CMK (cell line): Measurements from ENCODE around the gene TNFRSF25.
"Not testable (repeated sequence)": the region's sequence is repeated elsewhere in the genome, so short reads cannot be mapped to it uniquely, and the experiment has no call there.

Source experiments
- DNase-seq: peaks from one replicate; pipeline ENCODE4 v3.0.0-alpha.2; 2010; ENCODE audit warnings: low read depth

Gene TNFRSF25

DNA sequence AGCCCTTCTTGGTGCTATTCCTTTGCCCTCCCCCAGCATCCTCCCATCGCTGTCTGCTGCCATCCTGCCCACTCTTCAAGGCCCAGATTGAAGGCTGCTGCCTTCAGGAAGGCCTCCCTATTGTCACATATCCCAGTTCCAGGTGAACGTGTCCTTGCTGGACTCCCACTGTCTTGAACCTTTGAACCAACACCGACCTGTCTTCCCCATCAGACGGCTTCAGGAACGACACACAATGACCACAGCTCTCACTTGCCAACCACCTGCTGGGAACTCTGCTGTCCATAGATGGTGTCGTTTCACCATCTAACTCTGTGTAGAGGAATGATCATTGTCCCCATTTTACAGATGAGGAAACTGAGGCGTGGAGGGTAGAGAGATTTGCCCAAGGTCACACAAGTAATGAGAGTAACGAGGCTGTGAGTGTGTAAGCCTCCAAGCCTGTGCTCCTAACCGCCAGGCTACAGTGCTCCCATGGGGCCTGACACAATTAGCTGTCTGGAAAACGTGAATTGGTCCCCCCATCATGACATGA is 35.4 kb upstream of the TNFRSF25 start:
- DNase-seq: no peak

GRCh38 chr1:6500544-6501278 is 34.7 kb upstream of the TNFRSF25 start:
- no peak for DNase-seq

DNA sequence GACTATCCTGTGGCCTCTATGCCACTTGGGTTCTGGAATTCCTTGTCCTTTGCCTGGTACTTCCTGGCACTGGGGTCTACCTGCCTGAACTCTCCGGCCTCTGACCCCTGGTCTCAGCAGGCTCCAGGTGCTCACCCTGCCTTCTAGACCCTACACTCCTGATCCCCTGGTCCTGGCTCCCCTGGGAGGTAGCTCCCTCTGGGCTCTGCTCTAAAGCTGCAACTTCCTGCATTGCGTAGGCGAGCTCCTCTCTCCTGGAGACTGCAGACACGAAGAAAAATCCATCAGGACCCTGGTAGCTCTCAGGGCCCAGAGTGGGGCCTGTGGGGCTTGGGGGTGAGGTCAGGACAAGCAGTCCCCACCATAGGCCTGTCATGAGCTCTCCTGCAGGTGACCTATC is 33.3 kb upstream of the TNFRSF25 start:
- no peak for DNase-seq

GRCh38 chr1:6498576-6499111 is 32.7 kb upstream of the TNFRSF25 start:
- DNase-seq: no peak

DNA sequence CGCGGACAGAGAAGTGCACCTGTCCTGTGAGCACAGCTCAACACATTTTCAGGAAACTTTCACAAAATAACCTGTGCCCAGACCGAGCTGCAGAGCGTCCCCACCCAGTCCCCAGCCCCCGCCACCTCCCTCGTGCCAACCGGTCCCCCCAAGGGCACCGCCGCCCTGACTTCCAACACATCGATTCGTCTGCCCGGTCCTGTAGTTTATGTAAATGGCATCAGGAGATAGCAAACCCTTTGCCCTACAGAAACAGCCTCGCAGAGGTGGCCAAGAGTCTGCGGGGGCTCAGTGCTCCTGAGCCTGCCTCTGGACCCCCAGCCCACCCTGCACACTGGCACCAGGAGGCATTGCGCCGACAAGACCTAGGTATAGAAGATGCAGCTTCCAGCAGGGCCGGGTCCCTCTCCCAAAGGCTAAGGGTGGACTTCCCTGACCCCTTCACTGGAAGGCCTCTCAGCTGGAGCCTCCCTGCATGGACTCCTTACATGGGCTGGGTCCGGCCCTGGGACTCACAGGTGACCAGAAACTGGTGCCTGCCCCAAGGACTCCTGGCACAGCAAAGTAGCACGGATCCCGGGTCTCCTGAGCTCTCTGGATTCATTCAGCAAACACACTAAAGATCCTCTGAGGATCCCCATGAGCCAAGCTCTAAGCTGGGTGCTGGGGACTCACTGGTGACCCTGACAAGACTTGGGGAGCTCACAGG is 32.0 kb upstream of the TNFRSF25 start:
- no peak for DNase-seq

DNA sequence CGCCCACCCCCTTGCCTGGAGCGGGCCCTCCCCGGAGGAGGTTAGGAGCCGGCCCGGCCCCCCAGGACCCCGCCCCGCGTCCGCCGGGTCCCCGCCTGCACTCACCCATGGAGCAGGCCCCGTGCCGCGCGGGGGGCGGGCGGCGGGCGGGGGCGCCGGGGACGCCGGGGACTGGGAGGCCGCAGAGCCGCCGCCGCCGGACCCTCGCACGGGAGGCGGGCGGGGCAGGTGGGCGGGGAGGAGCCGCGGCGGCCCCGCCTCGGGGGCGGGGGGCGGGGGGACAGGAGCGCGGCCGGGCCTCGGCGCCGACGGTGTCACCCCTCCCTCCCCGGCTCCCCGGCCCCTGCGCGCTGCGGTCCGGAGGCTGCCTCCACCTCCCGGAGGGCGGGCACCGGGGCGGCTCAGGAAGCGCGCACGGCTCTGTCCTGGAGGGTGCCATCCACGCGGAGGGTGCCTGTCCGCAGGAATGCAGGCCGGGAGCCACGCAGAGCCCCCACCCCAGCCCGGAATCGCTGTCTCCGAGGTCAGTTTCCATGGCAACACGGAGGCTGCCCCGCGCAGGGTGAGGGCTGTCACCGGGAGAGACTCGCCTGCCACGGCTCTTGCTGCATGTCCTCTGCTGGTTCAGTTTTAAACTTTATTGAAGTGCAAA is 31.4 kb upstream of the TNFRSF25 start:
- DNase-seq: no peak

DNA sequence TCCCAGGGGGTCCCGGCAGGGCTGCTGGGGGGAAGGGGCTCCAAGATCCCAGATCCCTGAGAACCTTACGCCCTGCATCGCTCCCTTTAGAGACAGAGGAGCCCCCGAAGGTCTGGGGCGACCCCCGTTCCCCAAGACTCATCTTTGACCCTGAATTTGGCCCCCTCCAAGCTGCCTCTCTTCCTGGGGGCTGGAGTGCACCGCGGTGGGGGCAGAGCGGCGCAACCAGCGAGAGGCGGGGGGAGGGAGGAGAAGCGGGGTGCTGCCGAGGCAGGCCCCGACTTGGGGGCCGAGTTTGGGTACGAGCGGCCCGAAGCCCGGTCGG is 30.9 kb upstream of the TNFRSF25 start:
- DNase-seq: no peak

DNA sequence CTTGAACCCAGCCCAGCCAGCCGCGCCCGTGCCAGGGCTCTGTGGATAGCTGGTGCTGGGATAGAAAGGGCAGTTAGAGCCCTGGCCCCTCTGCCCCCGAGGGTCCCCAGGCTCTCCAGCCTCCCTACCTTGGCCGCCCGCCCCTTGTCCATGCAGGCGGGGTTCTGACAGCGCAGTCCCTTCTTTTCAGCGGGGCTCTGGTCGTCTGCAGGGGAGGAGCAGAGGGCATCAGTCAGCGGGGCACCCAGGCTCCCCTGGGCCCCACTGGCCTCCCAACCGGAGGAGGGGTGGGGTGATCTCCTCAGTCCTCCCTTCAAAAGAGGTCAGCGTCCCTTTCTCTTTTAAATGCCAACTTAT is 30.4 kb upstream of the TNFRSF25 start:
- no peak for DNase-seq

DNA sequence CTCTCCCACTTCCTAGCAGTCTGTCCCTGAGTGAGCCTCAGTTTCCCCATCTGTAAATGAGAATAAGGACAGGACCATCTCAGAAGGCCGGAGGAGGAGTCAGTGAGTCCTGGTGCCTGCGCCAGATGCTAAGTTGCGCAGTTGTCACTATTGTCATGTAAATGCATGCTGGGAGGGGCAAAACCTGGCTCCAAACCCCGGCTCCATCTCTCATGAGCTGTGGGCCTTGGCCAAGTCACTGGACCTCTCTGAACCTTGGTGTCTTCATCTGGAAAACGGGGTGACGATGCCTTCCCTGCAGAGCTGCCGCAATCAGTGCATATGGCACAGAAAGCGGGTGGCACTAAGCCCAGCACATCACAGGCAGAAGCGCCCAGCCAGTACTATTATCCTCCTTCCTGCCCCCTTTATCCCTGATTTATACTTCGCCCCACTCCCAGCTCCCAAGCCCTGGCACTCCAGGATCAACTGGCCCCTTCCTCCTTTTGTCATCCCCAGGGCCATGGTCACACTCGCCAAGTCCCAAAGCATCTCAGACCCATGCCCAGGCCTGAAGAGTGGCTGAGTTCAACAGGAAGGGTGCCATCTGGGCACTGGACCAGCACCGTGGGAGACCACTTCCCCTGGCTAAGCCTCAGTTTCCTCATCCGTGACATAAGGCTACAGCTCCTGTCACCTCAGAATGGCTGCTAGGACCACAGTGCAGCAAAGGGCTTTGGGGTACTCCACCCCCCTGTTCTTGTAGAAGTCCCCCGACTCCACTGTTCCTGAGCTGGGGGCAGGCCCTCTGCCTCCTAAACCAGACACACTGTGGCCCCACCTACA is 29.8 kb upstream of the TNFRSF25 start:
- no peak for DNase-seq

GRCh38 chr1:6495041-6495441 is 29.1 kb upstream of the TNFRSF25 start:
- DNase-seq: no peak

DNA sequence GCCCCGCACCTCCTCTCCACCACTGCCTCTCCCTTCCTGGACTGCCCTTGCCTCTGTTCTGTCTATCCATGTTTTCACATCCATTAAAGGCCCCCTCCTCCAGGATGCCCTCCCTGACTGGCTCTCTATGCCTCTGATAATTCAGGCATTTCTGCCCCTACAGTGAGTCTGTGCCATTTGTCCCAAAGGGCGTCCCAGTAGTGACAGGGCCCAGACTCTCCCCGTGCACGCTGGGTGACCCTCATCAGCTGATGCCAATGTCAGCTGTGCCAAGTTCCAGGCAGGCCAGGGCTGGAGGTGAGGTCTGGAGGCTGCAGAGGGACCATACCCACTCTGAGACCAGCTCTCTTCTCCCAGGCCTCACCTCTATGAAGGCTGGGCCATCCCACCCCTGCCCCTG is 28.7 kb upstream of the TNFRSF25 start:
- DNase-seq: no peak

DNA sequence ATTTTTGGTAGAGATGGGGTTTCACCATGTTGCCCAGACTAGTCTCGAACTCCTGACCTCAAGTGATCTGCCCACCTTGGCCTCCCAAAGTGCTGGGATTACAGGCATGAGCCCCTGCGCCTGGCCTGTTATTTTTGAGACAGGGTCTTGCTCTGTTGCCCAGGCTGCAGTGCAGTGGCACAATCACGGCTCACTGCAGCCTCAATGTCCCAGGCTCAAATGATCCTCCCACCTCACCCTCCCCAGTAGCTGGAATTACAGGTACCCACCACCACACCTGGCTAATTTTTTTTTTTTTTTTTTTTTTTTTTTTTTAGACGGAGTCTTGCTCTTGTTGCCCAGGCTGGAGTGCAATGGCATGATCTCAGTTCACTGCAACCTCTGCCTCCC is 27.9 kb upstream of the TNFRSF25 start:
- DNase-seq: not testable (repeated sequence)

DNA sequence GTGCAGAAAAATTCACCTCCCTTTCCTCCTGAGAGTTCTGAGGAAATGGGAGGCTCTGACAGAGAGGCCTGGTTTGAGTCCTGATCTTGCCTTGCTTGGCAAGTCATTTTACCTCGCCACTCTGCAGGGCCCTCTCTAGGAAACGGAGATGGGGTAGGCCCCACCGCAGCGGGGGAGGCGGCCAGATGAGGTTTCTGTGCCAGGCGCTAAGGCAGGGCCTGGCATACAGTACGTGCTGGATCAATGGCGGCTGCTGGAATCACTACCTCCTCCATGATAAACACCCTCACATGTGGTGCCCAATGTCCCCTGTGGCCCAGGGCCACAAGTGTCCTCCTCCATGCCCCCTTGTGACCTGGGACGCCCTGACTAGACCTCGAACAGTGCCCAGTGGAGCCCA is 26.0 kb upstream of the TNFRSF25 start:
- no peak for DNase-seq

GRCh38 chr1:6491480-6491962 is 25.5 kb upstream of the TNFRSF25 start, which contains the start of gene PLEKHG5:
Gene PLEKHG5, minus strand, starts transcription at chr1:6491667. Its CDS starts 14,096 bp downstream, at chr1:6477571.
- no peak for DNase-seq

DNA sequence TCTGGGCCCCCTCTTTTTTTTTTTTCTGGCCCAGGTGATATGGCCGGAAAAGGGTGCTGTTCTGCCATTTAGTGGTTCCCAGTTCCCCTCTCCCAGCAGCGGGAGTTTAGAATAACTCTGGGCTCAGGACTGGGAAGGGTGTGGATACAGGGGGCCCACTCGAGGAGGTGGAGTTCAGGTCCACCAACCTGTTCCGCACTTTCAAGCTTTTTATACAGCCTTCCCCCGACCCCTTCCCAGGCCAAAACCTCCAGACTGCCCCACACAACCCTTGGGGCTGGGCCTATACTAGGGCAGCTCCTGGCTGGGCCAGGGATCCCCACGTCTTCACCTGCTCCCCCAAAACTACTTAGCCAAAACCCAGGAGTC is 25.1 kb upstream of the TNFRSF25 start:
- no peak for DNase-seq

- no peak for DNase-seq
Measured at GRCh38 chr1:6490181-6491080, 24.5 kb upstream of the TNFRSF25 start.

GRCh38 chr1:6489799-6490180 is 23.8 kb upstream of the TNFRSF25 start:
- DNase-seq: no peak

- no peak for DNase-seq
Measured at GRCh38 chr1:6489383-6489765, 23.4 kb upstream of the TNFRSF25 start.

- DNase-seq: no peak
Measured at GRCh38 chr1:6488602-6489382, 22.8 kb upstream of the TNFRSF25 start.
